ENCODE measurements around the gene DZIP3.

DZIP3 gene

DNA sequence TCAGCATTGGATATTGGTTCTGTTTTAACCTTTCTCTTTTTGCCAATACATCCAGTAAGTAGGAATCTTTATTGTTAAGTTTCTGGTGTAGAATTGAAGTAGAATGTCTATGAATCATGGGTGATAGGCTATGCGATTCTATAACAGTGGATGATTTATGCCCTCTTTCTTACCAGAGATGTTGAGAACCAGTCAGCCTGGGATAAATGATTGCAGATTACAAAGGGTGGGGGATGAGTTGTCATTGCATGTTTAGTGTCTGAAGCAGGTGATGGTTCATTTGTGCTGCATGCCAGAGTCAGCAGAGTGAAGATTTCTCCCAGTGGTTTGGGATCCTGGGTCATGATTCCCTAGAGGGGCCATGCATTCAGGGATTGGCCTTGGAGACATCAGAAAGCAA, 153.4 kb downstream of the DZIP3 start:
- no peaks in the 10 kb centered on the region for H3K27me3 ChIP-seq (replicated peaks; ENCODE audit: insufficient read depth, low read length)
- no peaks in the 10 kb centered on the region for H3K9me3 ChIP-seq (replicated peaks; ENCODE audit: insufficient read depth, low read length)
- H3K79me2 ChIP-seq (ENCODE audit: low read length) = no peaks in the 10 kb centered on the region
- H4K20me1 ChIP-seq (ENCODE audit: insufficient read depth, low read length) = no peaks in the 10 kb centered on the region
- H3K4me1 ChIP-seq (ENCODE audit: low read length) = no peaks in the 10 kb centered on the region
- no peak for DNase-seq
- no peak overlapping the region for H3K27ac ChIP-seq (ENCODE audit: low read length)
- TF ChIP-seq EZH2 (optimal IDR thresholded peaks at IDR 0.05; ENCODE audit: low read depth, low read length) (no peak), EZH2phosphoT487 (IDR thresholded peaks at IDR 0.05; ENCODE audit: low read length) (no peak)
- TF ChIP-seq, protein P1, sequence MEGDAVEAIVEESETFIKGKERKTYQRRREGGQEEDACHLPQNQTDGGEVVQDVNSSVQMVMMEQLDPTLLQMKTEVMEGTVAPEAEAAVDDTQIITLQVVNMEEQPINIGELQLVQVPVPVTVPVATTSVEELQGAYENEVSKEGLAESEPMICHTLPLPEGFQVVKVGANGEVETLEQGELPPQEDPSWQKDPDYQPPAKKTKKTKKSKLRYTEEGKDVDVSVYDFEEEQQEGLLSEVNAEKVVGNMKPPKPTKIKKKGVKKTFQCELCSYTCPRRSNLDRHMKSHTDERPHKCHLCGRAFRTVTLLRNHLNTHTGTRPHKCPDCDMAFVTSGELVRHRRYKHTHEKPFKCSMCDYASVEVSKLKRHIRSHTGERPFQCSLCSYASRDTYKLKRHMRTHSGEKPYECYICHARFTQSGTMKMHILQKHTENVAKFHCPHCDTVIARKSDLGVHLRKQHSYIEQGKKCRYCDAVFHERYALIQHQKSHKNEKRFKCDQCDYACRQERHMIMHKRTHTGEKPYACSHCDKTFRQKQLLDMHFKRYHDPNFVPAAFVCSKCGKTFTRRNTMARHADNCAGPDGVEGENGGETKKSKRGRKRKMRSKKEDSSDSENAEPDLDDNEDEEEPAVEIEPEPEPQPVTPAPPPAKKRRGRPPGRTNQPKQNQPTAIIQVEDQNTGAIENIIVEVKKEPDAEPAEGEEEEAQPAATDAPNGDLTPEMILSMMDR (IDR thresholded peaks at IDR 0.05; ENCODE audit: low read length) = no peak
- no peak overlapping the region for H3K9ac ChIP-seq (ENCODE audit: low read length)
- no peaks in the 10 kb centered on the region for H3F3A ChIP-seq (ENCODE audit: insufficient read depth, low read length)
- no peak overlapping the region for H3K4me3 ChIP-seq (ENCODE audit: low read length)
- H3K36me3 ChIP-seq (replicated peaks; ENCODE audit: insufficient read depth, low read length) = no peaks in the 10 kb centered on the region
- no peaks in the 10 kb centered on the region for H3K9me2 ChIP-seq (replicated peaks; ENCODE audit: insufficient read depth, low read length)
- H3K4me2 ChIP-seq (ENCODE audit: low read depth, low read length) = no peak overlapping the region
- H2AFZ ChIP-seq (ENCODE audit: low read length) = no peak overlapping the region
